Body of pancreas (tissue), 4 donors: Measurements from ENCODE around the gene GPR12. TPM values are rescaled to one million over a fixed set of nuclear protein-coding genes. Genes with fewer than 3 reads are reported as not detected.

Experiments
- ATAC-seq: fragments of 150-250 bp; one replicate; pipeline ENCODE4 v1.9.1; 2016
- DNase-seq, 4 donors: peaks; one replicate each; pipeline ENCODE4 v3.0.0-alpha.2; 2019
- H3K27ac ChIP-seq, 4 donors: fragments of 200-600 bp; sonication (generic); 1 replicate in 3 of 4; 2 replicates in 1 of 4; pipeline versions ENCODE4 v1.5.1 to v1.6.1; 2016 to 2019; ENCODE audit warnings: mild to moderate bottlenecking in 1 of 4, mixed read lengths in 1 of 4, moderate library complexity in 1 of 4
- H3K27me3 ChIP-seq, 2 donors: fragments of 200-600 bp; sonication (generic); one replicate each; pipeline ENCODE4 v1.6.0; 2016; ENCODE audit warnings: mild to moderate bottlenecking in 1 of 2
- H3K36me3 ChIP-seq, 2 donors: fragments of 200-600 bp; sonication (generic); replicated peaks in 1 of 2; 2 replicates each; pipeline ENCODE4 v1.5.1; 2016; ENCODE audit warnings: low read depth in 2 of 2; ENCODE audit not compliant: insufficient read depth in 1 of 2
- H3K4me1 ChIP-seq: fragments of 200-600 bp; sonication (generic); one replicate; pipeline ENCODE4 v1.6.0; 2016
- H3K4me3 ChIP-seq, 2 donors: fragments of 200-600 bp; sonication (generic); 1 replicate in 1 of 2; 2 replicates in 1 of 2; pipeline ENCODE4 v1.5.1; 2016 to 2019
- H3K9me3 ChIP-seq, 3 donors: fragments of 200-600 bp; sonication (generic); 1 replicate in 2 of 3; 2 replicates in 1 of 3; pipeline ENCODE4 v1.5.1; 2016
- CTCF ChIP-seq, 7 experiments: fragments of 450-650 bp in 4 of 7; fragments of 200-600 bp in 3 of 7; sonication (generic) in 3 of 7; IDR thresholded peaks; one replicate each; pipeline ENCODE4 v1.5.1; 2016 to 2019; ENCODE audit warnings: antibody characterized with exemption in 7 of 7
- POLR2A ChIP-seq, 3 donors: fragments of 450-650 bp; IDR thresholded peaks; one replicate each; pipeline ENCODE4 v1.6.1; 2016; ENCODE audit warnings: antibody characterized with exemption in 3 of 3, mild to moderate bottlenecking in 2 of 3
- WGBS, 2 donors: methylation state at CpG; one replicate each; pipeline ENCODE4 v1.1.5; 2017; 5-methylcytosine and 5-hydroxymethylcytosine counted together
- intact Hi-C: fragments of 100-400 bp; cut with DNase I; formaldehyde crosslinking; loops from one replicate; pipeline ENCODE4 v1.15.1; 2023
- total RNA-seq, 2 donors: library from RNA; depleted of rRNA; stranded (reverse); fragments of >200 nt; gene quantifications; one replicate each; pipeline ENCODE4 v1.1.0, GENCODE V29; 2016

The GPR12 gene
- total RNA-seq, 2 donors from 2014 or later = not detected

GRCh38 chr13:26786651-26787295 lies 26.2 kb upstream of the GPR12 start:
- 80 to 88% methylated on average over 2 of the region's 2 CpGs for WGBS, 2 donors
- H3K36me3 ChIP-seq = no peaks in the 10 kb centered on the region
- TF ChIP-seq POLR2A (IDR thresholded peaks at IDR 0.05) (no peak), CTCF (IDR thresholded peaks at IDR 0.05) (no peak)
- H3K27ac ChIP-seq = no peak overlapping the region
- no peaks in the 10 kb centered on the region for H3K27me3 ChIP-seq
- DNase-seq = no peak
- intact Hi-C loops = no loop called here
- no peaks in the 10 kb centered on the region for H3K4me1 ChIP-seq
- H3K4me3 ChIP-seq = no peak overlapping the region
- H3K9me3 ChIP-seq = no peaks in the 10 kb centered on the region
- no peak for ATAC-seq

DNA sequence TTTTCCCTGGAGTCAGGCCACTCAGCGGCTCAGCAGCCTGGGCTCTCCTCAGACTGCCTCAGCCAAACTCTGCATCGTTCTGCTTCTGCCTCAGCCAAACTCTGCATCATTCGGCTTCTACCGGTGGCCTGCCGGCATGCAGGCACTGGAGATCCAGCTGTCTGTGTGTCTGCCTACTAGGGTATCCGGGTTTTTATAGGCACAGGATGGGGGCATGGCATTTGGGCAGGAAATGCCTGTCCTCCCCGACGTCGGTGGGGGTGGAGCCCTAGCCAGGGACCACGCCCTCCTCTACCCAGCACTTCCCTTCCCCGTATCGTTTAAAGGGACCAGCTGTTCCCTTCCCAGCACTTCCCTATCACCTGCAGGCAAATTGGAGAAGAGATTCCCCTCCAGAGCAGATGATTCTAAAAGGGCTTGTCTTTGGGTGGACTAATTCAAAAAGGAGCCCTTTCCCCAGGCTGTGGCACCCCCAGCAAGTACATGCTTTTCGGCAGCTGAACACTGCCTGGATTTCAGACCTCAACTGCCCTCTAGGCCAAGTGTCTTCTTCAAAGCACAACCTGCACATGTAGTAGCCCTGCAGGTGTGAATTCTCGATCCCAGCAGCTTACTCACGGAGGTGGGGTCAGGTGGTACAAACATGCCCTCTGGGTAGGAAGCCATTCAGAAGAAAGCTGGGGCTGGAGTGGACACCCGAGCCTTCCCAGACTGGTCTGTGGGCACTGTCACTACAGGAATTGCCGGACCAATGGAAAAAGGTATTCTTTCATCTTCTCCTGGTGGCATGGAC lies 25.4 kb upstream of the GPR12 start:
- intact Hi-C loops = no loop called here
- H3K9me3 ChIP-seq = no peaks in the 10 kb centered on the region
- no peaks in the 10 kb centered on the region for H3K27me3 ChIP-seq
- no peaks in the 10 kb centered on the region for H3K36me3 ChIP-seq
- 24 to 25% methylated on average over 17 of the region's 17 CpGs for whole genome bisulfite sequencing, 2 donors
- H3K4me3 ChIP-seq = no peak overlapping the region
- no peak for TF ChIP-seq CTCF (IDR thresholded peaks at IDR 0.05)
- peak in 2 of 3 donors; percentile 15 to 36 for TF ChIP-seq POLR2A (IDR thresholded peaks at IDR 0.05)
- H3K27ac ChIP-seq = no peak overlapping the region
- H3K4me1 ChIP-seq = no peaks in the 10 kb centered on the region
- DNase-seq = peak; percentile 14 to 44 (median 26)
- no peak for ATAC-seq

DNA sequence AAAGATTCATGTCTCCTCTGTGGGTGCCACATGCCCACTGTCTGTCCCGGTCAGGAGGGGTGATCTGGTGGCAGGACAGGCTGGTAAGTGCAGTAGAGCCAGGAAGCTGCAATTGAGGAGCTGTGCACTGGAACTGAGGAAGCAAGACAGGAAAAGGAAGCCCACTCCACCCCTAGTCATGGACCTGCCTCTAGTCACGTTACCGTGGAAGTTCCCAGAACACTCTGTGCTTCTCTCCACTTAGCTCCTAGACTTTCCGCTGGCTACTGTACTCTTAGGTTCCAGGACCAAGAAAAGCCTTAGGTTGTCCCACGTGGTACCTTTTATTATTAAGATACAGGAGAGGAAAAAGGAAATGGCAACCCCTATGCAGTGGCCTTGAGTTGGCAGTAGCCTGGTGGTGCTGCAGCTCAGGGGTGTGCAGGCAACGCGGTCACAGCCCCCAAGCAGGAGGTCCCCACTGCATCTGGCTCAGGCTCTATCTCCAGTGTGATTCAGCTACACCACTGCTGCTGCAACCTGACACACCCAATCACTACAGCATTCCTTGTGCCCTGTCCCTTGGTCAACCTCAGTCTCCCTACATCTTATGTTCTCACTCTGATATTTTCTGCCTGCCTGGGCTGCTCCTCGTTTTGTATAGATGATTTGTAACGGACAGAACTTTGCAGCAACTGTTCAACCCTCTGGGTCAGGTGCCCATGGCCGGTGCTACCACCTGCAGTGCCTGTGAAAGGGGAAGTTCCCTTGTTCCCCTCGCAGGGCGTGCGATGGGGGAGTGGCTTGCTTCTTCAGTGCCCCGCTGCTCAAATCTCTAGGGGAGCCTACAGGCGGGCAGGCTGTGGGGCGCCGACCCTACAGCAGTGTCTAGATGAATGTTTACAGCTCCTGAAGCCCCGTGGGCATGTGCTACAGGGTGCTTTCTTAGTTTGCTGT lies 24.4 kb upstream of the GPR12 start:
- H3K27me3 ChIP-seq = no peaks in the 10 kb centered on the region
- no peak overlapping the region for H3K27ac ChIP-seq
- no peaks in the 10 kb centered on the region for H3K9me3 ChIP-seq
- ATAC-seq = peak; percentile 33
- H3K4me3 ChIP-seq = no peak overlapping the region
- no peak for DNase-seq
- no peaks in the 10 kb centered on the region for H3K36me3 ChIP-seq
- H3K4me1 ChIP-seq = no peaks in the 10 kb centered on the region
- intact Hi-C loops = no loop called here
- no peak for TF ChIP-seq POLR2A (IDR thresholded peaks at IDR 0.05)
- TF ChIP-seq CTCF (IDR thresholded peaks at IDR 0.05) = no peak
- 28 to 51% methylated on average over 9 to 18 of the region's 18 CpGs for WGBS, 2 donors

DNA sequence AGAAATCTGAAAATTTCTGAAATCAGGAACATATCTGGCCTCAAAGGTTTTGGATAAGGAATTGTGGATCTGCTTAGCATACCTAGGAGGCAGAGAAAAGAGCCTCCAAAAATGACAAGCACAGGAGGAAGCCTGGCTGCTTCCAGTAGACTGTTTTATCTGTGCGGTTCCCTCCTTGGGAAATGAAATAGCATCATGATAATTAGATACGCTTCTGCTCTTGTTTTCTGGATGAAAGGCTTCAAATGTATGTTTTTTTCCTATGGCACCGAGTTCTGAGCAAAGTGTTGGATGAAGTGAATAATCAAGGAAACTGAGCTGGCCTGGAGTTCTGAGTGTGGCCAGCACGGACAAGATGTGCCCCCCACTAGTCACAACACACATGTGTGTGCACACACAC lies 19.8 kb upstream of the GPR12 start:
- no peaks in the 10 kb centered on the region for H3K27me3 ChIP-seq
- no peak for TF ChIP-seq CTCF (IDR thresholded peaks at IDR 0.05)
- TF ChIP-seq POLR2A (IDR thresholded peaks at IDR 0.05) = no peak
- H3K9me3 ChIP-seq = no peaks in the 10 kb centered on the region
- no peaks in the 10 kb centered on the region for H3K4me1 ChIP-seq
- WGBS, 2 donors = 60 to 64% methylated on average over 4 of the region's 4 CpGs
- DNase-seq (no peak), ATAC-seq (no peak)
- H3K36me3 ChIP-seq = no peaks in the 10 kb centered on the region
- H3K4me3 ChIP-seq = no peak overlapping the region
- intact Hi-C loops = no loop called here
- no peak overlapping the region for H3K27ac ChIP-seq
